ENCODE results near the gene SCOC. TPM values are rescaled to one million over a fixed set of nuclear protein-coding genes. Genes with fewer than 3 reads are reported as not detected.

SCOC gene
- total and polyA plus RNA-seq, 9 of the 15 experiments (the other 6 are each of a cell fraction or from before 2014, with no cell fraction given) = 16.8 to 110 (median 46.7) TPM

DNA sequence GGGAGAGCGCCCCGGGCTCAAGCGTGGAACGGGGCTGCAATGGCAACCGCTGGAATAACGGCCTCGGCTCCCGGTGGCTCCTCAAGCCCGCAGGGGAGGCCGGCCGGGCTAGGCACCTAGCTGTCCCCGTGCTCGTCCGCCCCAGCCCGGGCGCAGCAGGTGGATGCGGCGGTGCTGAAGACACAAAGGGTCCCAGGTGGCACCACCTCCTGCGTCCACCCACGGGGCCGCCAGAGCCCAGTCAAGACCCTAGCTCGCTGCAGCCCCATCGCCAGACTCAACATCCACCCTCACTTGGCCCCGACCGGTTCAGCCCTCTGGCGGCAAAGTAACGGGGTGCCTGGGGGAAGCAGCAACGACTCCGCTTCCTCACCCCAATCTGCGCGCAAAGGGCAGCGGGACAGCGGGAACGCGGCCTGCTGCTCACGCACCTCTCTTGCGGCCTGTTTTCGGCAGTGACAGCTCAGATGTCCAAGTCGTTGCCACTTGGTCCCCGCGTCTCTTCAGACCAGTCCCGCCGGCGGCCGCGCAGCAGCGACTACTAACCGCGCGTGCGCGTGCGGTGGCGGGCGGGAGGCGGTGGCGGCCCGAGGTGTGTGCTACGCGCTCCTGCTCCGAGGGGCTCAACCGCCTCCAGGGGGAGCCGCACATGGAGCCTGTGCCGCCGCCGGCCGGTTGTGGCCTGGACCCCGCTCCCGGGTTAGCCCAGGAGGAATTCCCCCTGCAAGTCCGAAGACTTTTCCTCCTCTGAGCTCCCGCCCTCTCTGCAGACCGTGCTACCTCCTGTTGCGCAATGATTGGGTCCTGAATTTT lies 53.9 kb downstream of the SCOC start, which contains the start of gene CLGN (continued):
- no peak for TF ChIP-seq ZNF445 (CRISPR knock-in tag; IDR thresholded peaks at IDR 0.05; ENCODE audit: low read depth)
- no peak for TF ChIP-seq BCOR (IDR thresholded peaks at IDR 0.05)
- no peak for TF ChIP-seq ZNF24 (IDR thresholded peaks at IDR 0.05)
- no peak for TF ChIP-seq ZBED1 (IDR thresholded peaks at IDR 0.05)
- TF ChIP-seq NCOA1 (IDR thresholded peaks at IDR 0.05; ENCODE audit: low read depth) = no peak
- no peak for TF ChIP-seq KAT8 (IDR thresholded peaks at IDR 0.05; ENCODE audit: low read depth)
- no peak for TF ChIP-seq FOSL1 (tag; conservative IDR thresholded peaks at IDR 0.05)
- no peak for TF ChIP-seq ID3 (CRISPR knock-in tag; IDR thresholded peaks at IDR 0.05)
- no peak for TF ChIP-seq ID3 (tag; IDR thresholded peaks at IDR 0.05)
- TF ChIP-seq HNRNPK (IDR thresholded peaks at IDR 0.05; ENCODE audit: low read depth, low read length, poor library complexity, severe bottlenecking) = no peak
- no peak for TF ChIP-seq ZBTB34 (CRISPR knock-in tag; IDR thresholded peaks at IDR 0.05)
- TF ChIP-seq, protein P1, sequence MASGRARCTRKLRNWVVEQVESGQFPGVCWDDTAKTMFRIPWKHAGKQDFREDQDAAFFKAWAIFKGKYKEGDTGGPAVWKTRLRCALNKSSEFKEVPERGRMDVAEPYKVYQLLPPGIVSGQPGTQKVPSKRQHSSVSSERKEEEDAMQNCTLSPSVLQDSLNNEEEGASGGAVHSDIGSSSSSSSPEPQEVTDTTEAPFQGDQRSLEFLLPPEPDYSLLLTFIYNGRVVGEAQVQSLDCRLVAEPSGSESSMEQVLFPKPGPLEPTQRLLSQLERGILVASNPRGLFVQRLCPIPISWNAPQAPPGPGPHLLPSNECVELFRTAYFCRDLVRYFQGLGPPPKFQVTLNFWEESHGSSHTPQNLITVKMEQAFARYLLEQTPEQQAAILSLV (tag; IDR thresholded peaks at IDR 0.05) = peak; percentile 93
- TF ChIP-seq ZNF57 (CRISPR knock-in tag; IDR thresholded peaks at IDR 0.05) = no peak
- TF ChIP-seq SMC3 (conservative IDR thresholded peaks at IDR 0.05; ENCODE audit: insufficient read depth, low read depth, low read length) = 0 out of 2 replicates have a peak, but pooled peaks have one; percentile 12
- TF ChIP-seq ZBTB8A (IDR thresholded peaks at IDR 0.05; ENCODE audit: partially characterized antibody) = no peak
- no peak for TF ChIP-seq ZNF311 (CRISPR knock-in tag; IDR thresholded peaks at IDR 0.05)
- TF ChIP-seq CXXC5 (CRISPR knock-in tag; IDR thresholded peaks at IDR 0.05) = peak; percentile 81
- TF ChIP-seq, protein P2, sequence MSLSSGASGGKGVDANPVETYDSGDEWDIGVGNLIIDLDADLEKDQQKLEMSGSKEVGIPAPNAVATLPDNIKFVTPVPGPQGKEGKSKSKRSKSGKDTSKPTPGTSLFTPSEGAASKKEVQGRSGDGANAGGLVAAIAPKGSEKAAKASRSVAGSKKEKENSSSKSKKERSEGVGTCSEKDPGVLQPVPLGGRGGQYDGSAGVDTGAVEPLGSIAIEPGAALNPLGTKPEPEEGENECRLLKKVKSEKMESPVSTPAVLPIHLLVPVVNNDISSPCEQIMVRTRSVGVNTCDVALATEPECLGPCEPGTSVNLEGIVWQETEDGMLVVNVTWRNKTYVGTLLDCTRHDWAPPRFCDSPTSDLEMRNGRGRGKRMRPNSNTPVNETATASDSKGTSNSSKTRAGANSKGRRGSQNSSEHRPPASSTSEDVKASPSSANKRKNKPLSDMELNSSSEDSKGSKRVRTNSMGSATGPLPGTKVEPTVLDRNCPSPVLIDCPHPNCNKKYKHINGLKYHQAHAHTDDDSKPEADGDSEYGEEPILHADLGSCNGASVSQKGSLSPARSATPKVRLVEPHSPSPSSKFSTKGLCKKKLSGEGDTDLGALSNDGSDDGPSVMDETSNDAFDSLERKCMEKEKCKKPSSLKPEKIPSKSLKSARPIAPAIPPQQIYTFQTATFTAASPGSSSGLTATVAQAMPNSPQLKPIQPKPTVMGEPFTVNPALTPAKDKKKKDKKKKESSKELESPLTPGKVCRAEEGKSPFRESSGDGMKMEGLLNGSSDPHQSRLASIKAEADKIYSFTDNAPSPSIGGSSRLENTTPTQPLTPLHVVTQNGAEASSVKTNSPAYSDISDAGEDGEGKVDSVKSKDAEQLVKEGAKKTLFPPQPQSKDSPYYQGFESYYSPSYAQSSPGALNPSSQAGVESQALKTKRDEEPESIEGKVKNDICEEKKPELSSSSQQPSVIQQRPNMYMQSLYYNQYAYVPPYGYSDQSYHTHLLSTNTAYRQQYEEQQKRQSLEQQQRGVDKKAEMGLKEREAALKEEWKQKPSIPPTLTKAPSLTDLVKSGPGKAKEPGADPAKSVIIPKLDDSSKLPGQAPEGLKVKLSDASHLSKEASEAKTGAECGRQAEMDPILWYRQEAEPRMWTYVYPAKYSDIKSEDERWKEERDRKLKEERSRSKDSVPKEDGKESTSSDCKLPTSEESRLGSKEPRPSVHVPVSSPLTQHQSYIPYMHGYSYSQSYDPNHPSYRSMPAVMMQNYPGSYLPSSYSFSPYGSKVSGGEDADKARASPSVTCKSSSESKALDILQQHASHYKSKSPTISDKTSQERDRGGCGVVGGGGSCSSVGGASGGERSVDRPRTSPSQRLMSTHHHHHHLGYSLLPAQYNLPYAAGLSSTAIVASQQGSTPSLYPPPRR (CRISPR knock-in tag; IDR thresholded peaks at IDR 0.05; ENCODE audit: borderline replicate concordance) = no peak
- no peak for TF ChIP-seq NFRKB (IDR thresholded peaks at IDR 0.05; ENCODE audit: low read depth)
- no peak for TF ChIP-seq MTF1 (CRISPR knock-in tag; IDR thresholded peaks at IDR 0.05; ENCODE audit: borderline replicate concordance)
- no peak for TF ChIP-seq MAFK (IDR thresholded peaks at IDR 0.05; ENCODE audit: low read length)
